GM08714 (cell line): ENCODE measurements around the gene NEGR1.

ENCODE experiments used
- H3K4me3 ChIP-seq: fragments of 200-500 bp; sonication (Bioruptor generic); 2 replicates; pipeline ENCODE4 v1.5.1; 2014; ENCODE audit warnings: mild to moderate bottlenecking, low read length, inconsistent platforms
- ZNF274 ChIP-seq: IDR thresholded peaks from 2 replicates; pipeline ENCODE4 v1.6.1; 2012; ENCODE audit warnings: mild to moderate bottlenecking, low read depth, low read length

The NEGR1 gene

GRCh38 chr1:72282271-72283021 is at the start of gene NEGR1:
TSS of gene NEGR1 (minus strand) at chr1:72282539.
- TF ChIP-seq ZNF274 = no peak
- peak within 1 kb of the TSS; percentile 44 for H3K4me3 ChIP-seq

DNA sequence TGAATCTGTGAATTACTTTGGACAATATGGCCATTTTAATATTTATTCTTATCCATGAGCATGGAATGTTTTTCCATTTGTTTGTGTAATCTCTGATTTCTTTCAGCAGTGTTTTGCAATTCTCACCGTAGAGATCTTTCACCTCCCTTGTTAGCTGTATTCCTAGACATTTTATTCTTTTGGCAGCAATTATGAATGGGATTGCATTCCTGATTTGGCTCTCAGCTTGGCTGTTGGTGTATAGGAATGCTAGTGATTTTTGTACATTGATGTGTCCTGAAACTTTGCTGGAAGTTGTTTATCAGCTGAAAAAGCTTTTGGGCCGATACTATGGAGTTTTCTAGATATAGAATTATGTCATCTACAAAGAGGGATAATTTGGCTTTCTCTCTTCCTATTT is 44.2 kb upstream of the NEGR1 start:
- TF ChIP-seq ZNF274 = no peak
- no peak overlapping the region for H3K4me3 ChIP-seq

DNA sequence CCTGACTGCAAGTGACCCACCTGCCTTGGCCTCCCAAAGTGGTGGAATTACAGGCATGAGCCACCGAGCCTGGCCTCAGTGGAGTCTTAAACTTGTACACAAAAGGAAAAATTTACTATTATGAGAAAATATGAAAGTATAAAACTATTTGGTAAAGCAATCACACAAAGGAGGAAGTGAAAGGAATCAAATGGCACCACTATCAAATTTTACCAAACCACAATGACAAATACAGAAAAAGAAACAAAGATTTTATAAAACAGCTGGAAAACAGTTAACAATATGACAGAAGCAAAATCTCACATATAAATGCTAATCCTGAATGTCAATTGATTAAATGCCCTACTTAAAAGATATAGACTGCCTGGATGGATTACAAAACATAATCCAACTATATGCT is 42.1 kb upstream of the NEGR1 start:
- H3K4me3 ChIP-seq = no peak overlapping the region
- TF ChIP-seq ZNF274 = no peak

DNA sequence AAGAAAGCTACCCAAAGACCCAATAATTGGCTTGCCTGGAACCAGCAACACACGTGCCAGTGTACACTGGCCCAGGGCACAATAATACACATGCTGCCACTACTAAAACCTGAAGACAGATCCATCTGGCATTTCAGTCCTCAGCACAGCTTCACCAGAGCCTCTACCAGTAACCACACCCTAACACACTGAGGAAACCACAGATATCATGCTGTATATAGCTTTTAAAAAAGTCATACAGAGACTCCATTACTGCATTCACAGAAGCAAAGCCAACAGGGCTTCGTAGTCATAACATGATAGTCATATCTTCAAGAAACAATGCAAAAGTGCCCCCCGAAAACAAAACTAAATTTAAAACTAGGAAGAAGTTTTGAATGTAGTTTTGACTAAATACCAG is 40.6 kb upstream of the NEGR1 start:
- no peak overlapping the region for H3K4me3 ChIP-seq
- TF ChIP-seq ZNF274 = no peak

DNA sequence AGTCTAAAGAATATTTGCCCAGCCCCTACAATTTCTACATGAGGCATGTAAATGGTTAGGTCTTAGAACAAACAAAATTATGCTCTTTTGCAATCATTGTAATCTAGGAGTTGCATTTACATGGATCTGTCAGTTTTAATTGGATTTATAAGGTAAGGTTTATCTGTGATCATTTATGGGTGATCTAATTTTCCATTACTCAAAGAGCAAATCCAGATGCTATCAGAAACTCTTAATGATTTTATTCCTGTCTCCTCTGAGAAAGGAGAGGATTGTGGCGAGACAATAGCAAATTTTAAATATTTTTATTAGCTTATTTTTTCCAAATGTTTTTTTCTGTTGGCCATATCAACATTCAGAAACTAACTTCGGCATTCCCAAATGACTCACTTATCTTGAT is 14.2 kb upstream of the NEGR1 start:
- H3K4me3 ChIP-seq = no peak overlapping the region
- TF ChIP-seq ZNF274 = no peak

GRCh38 chr1:72288886-72289285 is 6.5 kb upstream of the NEGR1 start:
- TF ChIP-seq ZNF274 = no peak
- no peak overlapping the region for H3K4me3 ChIP-seq

- no peak for TF ChIP-seq ZNF274
- H3K4me3 ChIP-seq = no peak overlapping the region
Observed at GRCh38 chr1:72286401-72286800, 4.1 kb upstream of the NEGR1 start.

DNA sequence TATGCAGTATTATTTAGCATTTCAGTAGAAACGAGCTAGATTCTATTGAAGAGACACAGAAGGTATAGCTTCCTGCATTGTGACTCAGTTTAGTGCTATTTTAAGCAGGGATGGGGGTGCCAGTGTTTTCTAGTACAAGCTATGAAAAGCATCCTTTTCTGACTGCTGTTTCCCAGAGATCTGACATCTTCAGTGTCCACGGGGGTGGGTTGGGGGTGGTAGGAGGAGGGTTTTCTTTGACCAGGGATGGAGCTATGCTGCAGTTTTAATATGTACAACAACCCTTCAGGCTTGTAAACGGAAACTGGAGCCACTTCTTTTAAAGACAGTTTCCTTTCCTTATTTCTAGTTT is 2.7 kb upstream of the NEGR1 start:
- no peak overlapping the region for H3K4me3 ChIP-seq
- TF ChIP-seq ZNF274 = no peak

- H3K4me3 ChIP-seq = no peak overlapping the region
- no peak for TF ChIP-seq ZNF274
Observed at GRCh38 chr1:72284348-72285073, 2.2 kb upstream of the NEGR1 start.

DNA sequence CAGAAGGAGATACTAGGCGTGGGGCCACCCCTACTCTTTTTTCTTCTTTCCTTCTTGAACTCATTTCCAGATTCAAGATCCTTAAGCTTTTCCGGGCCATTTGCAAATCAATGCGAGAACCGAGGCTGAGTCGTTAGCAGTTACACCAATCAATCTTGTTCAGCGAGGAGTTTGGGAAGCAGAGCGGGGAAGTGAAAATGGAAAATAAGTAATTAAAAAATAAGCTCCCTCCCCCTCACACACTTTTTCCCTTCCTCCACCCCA is 1.7 kb upstream of the NEGR1 start:
- no peak for TF ChIP-seq ZNF274
- peak overlapping the region; percentile 44; the same call in 1 of the 2 replicates for H3K4me3 ChIP-seq

DNA sequence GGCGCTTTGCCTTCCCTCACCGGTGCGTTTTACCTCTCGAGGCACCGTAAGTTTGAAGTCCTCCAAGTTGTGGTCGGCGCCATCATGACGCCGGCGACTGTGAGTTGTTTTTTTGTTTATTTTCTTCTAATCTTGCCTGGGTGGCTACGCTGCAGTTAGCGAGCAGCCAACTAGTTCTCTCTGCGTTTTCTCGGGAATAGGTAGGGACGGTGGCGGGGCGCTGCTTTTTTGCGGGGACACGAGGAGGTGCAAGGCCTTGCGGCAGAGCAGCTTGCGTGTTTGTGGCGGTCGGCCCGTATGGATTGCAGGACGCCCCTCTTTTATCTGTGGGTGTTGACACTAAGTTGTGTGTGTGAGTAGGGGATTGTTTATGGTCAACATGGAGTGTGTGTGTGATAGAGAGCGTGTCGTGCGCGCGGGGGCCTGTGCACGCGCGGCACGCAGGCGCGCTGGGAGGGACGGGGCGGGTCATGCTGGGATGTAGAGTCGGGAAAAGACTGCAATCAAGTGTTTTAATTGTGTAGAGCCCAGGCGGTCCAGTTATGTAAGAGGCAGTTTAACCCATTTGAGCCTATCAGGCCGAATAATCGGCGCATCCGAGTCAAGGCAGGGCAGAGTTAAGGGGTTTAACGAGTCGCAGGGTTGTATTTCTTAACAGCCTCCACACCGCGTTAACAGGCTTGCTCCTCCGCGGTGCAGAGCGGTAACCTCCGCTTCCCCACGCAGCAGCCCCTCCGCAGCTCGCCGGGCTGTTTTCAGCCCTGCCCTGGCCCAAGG is 1.2 kb upstream of the NEGR1 start:
- peak overlapping the region; percentile 44; the same call in 1 of the 2 replicates for H3K4me3 ChIP-seq
- no peak for TF ChIP-seq ZNF274

DNA sequence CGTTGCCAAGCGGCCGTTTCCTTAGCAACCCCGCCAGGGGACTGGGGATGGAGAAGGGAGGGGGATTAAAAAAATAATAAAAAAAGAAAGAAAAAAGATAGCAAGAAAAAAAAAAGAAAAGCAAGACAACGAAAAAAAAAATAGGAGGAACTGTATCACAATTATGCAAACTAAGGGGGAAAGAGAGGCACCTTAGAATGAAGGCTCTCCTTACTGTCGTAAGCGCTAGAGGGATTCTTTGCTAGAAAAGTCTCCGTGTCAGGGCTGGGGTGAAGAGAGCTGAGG is 625 bp upstream of the NEGR1 start:
- TF ChIP-seq ZNF274 = no peak
- H3K4me3 ChIP-seq = peak overlapping the region; percentile 44

DNA sequence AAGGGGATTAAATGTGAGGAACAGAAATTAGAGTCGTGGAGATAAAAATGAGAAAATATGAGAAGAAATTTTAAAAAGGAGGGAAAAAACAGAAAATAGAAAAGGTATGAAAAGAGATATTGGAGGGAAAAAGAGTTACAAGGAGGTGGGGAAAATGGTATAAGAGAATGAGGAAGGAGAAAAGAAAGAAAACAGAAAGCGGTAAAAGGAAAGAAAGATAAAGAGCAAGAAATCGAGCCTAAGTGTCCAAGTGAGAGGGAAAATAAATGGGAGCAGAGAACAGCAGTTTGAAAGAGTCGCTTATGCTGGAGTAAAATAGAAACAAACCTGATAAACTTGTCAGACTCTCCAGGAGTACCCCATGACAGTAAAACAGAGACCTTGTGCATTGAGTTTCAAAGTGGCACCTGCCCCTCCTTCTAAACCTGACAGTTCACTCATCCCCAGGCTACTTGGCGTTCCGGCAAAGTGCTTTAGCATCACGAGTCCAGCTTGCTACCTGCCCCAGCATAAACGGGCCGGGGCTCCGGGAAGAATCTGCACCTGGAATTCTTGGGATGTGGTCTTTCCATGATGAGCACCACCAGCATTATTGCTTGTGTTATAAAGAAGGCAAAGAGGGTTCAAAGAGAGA is 585 bp downstream of the NEGR1 start:
- H3K4me3 ChIP-seq = peak overlapping the region; percentile 6; the same call in 1 of the 2 replicates
- TF ChIP-seq ZNF274 = no peak

DNA sequence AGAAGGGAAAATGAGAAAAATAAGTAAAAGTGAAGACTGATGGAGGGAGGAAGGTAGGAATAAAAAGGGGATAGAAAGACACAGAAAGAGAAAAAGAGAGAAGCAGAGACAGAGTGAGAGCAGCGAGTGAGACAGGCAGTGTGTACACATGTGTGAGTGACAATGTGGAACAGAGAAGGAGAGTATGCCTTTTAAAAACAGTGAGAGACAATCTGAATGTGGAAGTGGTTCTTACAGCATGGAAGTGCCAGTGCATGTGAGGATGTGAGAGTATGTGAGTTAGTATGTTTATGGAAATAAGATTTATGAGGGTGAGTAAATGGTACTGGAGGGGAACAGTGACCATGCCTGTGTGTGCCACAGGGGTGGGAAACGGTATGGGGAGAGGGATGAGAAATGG is 1.2 kb downstream of the NEGR1 start:
- no peak overlapping the region for H3K4me3 ChIP-seq
- no peak for TF ChIP-seq ZNF274

DNA sequence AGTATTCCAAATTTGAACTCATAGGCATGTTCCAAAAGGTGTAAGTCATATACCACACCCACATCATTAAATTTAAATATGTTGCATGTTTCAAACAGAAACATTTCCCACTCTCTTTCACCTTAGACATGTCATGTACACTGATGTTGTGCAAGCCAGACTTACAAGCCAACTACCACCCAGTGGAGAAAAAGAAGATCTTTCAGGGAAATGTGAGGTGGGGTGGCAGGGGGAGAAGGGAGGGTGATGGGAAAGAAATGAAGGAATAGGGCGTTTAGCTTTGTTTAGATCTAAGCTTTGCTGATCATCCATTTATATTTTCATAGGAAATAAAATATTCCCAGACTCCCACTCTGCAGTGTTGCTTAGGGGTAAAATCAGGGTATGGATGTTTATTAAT is 1.6 kb downstream of the NEGR1 start:
- TF ChIP-seq ZNF274 = no peak
- H3K4me3 ChIP-seq = no peak overlapping the region

- no peak for TF ChIP-seq ZNF274
- no peak overlapping the region for H3K4me3 ChIP-seq
Observed at GRCh38 chr1:72280131-72280530, 2.2 kb downstream of the NEGR1 start.
